ENCODE data around the gene DAZAP1.

DNA sequence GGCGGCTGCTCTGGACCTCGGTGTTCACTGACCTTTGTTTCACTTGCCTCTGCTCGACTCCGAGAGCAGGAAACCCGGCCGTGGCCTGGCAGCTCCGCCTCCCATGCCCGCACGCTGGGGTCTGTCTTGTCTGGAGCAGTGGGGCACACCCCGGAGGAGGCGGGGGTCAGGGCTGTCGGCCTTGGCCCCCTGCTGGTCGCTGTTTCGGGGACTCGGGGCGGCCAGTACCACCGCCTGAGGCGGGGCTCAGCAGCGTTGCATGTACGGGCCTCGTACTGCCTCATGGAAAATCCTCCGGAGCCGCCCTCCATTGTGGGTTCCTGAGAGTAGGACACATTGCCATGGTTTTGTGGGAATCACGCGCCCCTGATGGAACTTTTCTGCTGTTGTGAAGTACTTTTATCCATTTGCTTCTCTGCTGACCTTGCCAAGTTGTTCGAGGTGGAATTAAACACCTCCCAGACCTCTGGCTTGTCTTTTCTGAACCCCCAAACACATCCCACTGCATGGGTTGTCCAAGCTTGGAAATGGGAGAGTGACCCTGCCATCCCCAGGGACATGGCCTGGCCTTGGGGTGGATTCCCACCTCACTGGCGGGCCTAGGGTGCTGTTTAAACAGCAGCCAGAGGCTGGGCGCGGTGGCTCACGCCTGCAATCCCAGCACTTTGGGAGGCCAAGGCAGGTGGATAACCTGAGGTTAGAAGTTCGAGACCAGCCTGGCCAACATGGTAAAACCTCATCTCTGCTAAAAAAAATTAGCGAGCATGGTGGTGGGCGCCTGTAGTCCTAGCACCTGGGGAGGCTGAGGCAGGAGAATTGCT lies 29.2 kb upstream of the DAZAP1 start:
- TF ChIP-seq FOS (IDR thresholded peaks at IDR 0.05; ENCODE audit: low read depth, low read length), result no peak
- TF ChIP-seq, protein P1, sequence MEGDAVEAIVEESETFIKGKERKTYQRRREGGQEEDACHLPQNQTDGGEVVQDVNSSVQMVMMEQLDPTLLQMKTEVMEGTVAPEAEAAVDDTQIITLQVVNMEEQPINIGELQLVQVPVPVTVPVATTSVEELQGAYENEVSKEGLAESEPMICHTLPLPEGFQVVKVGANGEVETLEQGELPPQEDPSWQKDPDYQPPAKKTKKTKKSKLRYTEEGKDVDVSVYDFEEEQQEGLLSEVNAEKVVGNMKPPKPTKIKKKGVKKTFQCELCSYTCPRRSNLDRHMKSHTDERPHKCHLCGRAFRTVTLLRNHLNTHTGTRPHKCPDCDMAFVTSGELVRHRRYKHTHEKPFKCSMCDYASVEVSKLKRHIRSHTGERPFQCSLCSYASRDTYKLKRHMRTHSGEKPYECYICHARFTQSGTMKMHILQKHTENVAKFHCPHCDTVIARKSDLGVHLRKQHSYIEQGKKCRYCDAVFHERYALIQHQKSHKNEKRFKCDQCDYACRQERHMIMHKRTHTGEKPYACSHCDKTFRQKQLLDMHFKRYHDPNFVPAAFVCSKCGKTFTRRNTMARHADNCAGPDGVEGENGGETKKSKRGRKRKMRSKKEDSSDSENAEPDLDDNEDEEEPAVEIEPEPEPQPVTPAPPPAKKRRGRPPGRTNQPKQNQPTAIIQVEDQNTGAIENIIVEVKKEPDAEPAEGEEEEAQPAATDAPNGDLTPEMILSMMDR (conservative IDR thresholded peaks at IDR 0.05; ENCODE audit: low read depth, low read length), result no peak
- no peak for TF ChIP-seq POLR2A (IDR thresholded peaks at IDR 0.05; ENCODE audit: low read depth, low read length)
